NAMALWA (cell line): ENCODE results near the gene USP22.
A peak's percentile ranks its signal among the peaks of the same experiment; 100 is the strongest.
"Not testable (repeated sequence)": the region's sequence is repeated elsewhere in the genome, so short reads cannot be mapped to it uniquely, and the experiment has no call there.

Source experiments
- DNase-seq: peaks from one replicate; pipeline ENCODE4 v3.0.0-alpha.2; 2015; ENCODE audit warnings: low spot score

Gene USP22

DNA sequence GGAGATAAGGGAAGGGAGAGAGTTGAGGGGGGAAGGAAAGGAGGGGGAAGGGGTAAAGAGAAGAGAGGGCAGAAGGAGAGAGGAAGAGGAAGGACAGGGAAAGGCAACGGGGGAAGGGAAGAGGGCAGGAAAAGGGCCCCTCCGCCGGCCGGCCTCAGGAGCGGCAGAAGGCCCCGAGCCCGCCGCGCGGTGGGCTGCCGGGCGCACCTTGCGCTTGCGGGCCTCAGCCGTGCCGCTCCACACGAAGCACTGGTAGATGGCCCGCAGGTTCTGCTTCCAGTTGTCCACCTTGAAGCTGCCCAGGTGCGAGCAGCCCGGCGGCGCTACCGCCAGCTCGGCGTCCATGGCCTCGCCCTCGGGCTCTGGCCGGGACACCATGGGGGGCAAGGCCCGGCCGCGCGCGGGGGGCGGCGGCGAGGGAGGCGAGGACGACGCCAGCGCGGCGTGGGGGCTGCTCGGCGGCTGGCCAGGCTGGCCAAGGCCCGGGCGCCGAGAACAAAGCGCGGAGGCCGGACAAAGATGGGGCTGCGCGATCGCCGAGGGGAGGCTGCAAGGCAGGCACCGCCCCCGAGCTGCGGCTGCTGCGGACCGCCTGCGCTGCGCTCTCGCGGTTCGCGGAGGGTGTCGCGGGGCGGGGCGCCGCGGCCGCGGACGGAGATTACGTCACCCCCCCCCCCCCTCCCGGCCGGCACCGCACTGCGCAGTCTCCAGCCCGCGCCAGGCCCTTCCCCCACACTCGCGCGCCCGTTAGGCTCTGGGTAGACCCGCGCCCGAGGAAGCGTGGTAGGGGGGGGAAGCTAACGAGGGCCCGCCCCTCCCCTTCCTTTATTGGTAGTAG is at the start of gene USP22:
Gene USP22 (minus strand): TSS at position 554 of the 838 bp plus-strand sequence. CDS start 176 bp downstream, at position 378.
- peak; percentile 43 for DNase-seq

DNA sequence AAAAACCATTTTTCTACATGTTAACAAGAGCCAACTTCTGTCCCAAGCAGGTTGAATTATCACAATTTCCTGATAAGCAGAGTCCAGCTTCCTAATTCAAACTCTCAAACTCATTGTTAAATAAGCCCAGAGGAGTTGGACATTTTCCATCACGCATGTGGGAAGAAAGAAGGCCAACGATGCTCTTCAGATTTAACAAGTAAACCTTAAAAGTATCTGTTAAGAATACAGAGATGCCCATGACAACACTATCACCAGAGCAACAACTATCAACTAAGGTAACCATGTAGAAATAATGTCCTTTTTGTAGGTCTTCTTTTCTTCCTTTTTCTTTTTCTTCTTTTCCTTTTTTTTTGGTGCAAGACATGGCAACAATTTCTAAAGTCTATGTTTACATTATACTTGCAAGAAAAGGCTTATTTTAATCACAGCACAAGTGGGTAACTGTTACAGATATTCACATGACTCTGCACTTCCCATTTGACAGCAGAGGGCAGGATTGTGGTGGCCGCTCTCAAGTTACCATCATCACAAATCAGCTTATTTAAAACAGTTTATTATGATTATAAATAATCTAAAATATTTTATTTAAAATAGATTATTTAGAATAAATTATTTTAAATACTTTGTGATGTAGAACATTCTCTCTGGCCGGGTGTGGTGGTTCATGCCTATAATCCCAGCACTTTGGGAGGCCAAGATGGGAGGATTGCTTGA is 48.2 kb upstream of the USP22 start:
- DNase-seq = no peak

DNA sequence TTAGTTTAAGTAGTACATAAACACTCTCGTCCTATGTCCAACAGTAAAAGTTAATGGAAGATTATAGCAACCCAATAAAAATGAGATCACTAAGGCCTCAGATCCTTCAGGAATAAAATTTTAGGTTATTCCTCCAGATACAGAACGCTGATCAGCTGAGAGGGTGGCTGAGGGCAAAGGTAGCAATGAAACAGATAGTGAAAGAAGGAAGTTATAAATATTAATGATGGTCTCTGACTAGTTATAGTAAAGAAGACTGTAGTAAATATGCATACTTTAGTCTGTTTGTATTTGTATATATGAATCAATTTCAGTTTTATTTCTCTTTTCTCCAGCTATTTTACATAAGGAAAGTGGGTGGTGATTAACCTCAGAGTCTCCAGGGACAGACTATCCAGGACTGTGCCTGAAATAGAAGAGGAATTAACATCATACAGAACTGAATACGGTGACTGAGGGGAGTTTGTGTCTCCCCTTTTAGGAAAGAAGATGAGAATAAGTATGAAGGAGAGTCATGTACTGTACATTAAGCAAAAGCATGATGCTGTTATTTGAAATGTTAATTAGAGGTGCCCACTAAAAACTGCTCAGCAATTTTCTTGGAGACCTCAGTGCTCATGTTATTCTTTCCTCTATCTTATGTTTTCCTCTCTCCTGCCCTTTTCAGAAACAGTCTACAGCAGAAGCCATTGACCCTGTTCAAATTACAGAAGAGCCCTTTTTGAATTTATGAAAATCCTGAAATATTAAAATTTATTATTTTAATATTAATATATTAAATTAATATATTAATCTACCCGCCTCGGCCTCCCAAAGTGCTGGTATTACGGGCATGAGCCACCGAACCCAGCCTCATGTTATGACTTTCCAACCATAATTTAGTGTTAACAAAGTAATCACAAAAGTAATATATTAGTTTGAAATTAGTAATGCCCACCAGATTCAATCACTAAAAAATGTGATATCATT is 47.4 kb upstream of the USP22 start:
- DNase-seq = no peak

DNA sequence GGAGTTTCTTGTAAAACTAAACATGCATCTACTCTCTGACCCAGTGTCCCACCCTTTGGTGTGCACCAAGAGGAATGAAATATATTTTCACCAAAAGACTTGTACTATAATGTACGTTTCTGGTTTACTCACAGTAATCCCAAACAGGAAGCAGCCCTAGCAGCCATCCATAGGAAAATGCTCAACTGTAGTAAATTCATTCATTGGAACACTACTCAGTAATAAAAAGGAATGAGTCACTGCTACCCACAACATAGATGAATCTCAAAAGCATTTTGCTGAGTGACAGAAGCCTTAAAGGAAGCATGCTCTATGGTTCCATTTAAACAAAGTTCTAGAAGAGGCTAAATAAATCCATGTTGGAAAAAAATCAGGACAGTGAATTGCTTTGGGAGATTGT is 46.3 kb upstream of the USP22 start:
- DNase-seq = no peak

DNA sequence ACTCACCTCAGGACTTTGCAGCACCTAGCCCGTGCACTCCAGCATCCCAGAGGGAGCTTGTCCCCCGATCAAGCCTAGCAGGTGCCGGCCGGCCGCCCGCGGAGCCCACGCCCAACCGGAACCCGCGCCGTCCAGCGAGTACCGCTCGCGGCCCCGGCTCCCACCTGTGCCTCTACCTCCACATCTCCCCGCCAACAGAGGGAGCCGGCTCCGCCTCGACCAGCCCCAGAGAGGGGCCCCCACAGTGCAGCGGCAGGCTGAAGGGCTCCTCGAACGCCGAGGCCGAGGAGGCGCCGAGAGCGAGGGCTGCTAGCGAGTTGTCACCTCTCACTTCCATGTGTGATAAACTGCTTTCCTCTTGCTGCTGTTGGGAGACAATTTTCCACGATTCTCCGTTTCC is 42.9 kb upstream of the USP22 start:
- DNase-seq = no peak

DNA sequence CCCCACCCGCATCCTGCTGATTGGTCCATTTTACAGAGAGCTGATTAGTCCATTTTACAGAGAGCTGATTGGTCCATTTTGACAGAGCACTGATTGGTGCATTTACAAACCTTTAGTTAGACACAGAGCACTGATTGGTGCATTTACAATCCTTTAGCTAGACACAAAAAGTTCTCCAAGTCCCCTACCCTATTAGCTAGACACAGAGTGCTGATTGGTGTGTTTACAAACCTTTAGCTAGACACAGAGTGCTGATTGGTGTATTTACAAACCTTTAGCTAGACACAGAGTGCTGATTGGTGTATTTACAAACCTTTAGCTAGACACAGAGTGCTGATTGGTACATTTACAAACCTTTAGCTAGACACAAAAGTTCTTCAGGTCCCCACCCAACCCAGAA is 42.5 kb upstream of the USP22 start:
- DNase-seq = not testable (repeated sequence)

DNA sequence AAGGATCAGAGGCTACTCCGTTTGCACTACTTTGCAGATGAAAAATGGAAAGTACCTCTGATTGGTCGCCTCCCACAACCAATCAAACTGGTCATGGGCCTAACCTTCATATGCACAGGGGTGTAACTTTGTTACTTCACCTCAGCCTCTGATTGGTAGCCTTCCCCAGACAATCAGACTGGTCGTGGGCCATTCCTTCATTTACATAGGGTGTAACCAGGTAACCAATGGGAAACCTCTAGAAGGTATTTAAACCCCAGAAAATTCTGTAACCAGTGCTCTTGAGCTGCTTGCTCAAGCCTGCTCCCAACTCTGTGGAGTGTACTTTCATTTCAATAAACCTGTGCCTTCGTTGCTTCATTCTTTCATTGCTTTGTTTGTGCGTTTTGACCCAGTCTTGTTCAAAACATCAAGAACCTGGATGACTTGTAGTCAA is 39.2 kb upstream of the USP22 start:
- DNase-seq = peak; percentile 43

DNA sequence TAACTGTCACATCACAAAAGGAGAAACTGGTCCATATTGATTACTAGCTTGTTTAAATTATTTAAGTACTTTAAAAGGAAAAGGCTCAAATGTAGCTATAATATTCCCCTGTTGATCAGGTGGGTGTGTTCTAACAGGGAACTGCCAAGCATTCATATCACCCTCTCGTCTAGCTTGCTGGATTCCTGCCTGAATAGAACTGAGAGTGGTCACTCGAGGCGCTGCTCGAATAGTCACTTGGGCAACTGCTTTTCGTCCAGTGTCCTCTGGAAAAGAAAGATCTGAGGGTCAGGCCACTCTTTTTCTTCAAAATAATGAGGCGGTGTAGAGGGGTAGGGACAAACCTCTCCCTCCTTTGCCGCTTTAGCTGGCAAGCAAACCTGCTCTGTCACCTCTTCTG is 36.4 kb upstream of the USP22 start:
- no peak for DNase-seq

DNA sequence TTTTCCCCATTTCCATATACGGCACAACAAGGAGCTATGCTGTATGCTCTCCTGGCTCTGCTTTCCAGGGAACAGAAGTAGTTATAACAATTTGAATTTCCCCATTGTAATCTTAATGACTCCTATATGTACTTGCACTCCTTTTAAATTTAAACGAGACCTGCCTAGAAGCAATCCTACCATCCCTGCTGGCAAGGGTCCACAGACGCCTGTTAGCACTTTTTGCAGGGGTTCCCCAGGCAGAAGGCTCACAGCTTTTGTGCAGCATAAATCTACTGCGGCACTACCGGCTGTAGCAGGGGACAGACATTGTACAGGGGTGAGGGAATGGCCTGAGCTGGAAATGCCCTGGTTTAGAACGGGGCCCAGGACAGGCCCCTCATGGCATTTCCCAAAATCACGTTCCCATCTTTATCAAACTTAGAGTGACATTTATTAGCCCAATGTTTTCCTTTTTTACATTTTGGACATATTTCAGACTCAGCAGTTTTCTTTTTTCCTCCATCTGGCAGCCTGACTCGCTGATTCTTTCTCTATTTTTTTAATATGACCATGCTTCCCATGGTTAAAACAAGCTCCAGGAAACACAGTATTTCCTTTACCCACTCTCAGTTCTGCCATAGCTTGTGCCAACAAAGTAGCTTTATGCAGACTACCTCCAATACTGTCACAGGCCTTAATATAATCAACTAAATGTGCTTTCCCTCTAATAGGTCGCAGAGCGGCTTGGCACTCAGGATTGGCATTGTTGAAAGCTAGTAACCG is 35.4 kb upstream of the USP22 start:
- DNase-seq = no peak

DNA sequence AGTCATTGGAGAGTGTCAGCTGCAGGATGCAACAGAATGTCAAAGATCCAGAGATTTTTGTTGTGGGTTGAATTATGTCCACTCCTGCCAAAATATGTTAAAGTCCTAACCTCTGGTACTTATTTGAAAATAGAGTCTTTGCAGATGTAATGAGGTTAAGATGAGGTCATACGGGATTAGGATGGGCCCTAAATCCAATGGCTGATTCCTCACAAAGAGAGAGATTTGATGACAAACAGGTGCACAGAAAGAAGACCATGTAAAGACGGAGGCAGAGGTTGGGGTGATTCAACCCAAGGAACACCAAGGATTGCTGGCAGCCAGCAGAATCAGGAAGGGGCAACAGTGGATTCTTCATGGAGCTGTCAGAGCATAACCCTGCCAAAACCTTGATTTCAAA is 34.5 kb upstream of the USP22 start:
- DNase-seq = no peak

DNA sequence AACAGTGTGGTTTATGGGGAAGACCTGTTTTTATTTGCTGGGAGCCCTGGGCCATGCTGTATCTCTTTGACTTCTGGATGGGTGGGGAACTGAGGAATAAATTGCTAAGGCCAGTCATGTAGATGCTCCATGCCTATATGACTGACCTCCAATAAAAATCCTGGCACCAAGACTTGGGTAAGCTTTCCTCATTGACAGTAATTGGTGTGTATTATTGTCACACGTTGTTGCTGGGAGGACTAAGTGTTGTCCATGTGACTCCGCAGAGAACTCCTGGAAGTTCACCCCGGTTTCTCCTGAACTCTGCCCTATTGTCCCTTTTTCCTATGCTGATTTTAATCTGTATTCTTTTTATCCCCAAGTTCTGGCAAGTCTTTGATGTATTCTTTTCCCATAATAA is 33.4 kb upstream of the USP22 start:
- DNase-seq = no peak

DNA sequence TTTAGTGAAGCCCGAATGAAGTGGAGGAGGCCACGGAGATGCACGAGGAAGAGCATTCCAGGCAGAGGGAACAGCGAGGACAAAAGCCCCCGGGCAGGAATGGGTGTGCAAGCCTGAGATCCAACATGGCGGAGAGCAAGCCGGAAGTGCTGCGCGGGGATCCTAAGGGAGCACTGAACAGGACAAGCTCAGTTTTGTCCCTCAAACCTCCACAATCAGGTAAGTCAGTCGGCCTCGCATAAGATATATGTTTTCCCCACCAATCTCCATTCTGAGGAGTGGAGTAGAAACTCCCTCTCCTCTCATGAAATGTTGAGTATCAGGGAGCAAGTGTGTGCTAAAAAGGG is 32.9 kb upstream of the USP22 start:
- no peak for DNase-seq

DNA sequence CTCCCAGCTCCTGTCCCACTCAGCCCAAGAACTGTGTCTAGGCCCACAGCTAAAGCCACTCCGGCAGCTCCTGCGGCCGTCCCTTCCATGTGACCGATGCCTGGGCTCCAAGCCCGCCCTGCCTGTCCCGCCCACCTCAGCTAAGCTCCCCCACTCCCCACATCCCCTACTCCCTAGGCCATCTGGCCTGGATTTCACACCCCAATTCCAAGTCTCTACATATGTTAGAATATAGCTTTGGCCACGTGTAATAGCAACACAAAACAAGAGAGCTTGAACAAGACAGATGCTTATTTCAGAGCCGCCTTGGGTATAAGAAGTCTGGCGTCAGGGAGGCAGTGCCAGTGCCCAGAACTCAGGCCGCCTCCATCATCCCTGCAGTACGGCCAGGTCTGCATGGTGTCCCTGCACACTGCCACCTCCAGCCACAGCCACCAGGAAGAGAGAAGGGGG is 30.0 kb upstream of the USP22 start:
- no peak for DNase-seq

DNA sequence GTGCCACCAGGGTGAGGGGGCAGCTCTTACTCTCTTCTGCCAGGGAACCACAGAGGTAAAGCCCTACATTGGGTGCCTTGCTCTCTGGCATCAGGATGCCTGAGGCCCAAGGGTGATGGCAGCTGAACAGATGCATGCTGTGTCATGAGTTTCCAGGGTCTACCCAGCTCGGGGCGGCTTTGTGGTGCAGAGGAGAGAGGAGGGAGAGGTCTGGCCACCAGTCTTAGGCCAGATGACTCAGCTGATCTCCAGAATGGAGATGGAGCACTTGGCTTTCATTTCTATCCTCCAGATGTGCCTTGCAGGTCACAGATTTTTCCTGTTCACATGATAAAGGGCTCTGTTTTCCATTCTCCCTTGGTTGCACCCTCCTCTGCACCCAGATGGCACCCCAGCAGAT is 23.6 kb upstream of the USP22 start:
- no peak for DNase-seq

DNA sequence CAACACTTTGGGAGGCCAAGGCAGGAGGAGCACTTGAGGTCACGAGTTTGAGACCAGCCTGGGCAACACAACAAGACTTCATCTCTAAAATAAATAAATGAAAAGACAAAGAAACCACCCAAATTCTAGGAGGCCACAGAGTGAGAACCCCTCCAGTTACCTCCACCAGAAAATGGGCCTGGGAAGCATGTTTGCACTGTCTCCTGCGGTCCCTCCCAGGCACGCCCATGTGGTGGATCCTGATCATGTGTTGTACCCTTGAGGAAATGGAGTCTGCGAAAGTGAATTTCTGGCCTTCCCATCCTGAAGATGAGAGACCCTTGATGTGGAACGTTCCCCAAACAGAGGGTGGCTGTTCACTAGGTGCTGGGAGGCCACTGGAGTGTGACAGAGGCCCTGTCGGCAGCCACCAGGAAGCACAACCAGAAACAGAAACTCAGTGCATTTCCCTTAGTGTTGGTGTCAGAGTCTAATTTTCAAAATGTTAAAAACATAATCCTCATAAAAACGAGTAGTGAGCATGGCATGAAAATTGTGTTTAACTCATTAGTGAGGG is 19.2 kb upstream of the USP22 start:
- peak; percentile 38 for DNase-seq

DNA sequence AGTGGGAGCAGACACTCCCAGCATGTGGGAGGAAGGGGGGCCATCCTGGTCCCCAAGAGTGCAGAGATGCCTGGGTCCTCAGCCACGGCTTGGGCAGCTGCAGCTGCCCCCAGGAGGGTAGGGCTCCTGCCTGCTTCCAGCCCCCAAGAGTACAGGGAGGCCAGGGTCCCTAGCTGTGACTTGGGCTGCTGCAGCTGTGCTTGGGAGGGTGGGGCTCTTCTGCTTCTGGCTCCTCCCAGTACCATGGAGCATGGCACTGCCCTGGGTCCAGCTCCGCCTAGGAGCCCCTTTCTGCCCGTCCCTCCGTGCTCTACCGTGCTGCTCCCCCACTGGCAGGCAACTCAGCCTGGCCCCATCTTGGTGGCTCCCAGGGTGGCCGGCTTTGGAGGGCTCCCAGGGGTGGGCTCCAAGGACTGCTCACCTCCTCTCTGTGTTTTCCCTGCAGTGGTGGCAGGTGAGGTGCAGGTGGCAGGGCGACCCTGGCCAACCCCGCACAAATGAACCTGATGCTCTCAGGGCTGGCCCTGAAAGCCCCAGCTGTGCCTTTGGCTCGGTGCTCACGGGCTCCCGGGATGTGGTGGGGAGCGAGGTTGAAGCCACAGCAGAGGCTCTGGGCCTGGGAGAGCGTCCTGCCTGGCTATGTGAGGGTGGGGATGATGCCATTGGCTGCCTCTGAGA is 18.5 kb upstream of the USP22 start:
- DNase-seq = no peak

DNA sequence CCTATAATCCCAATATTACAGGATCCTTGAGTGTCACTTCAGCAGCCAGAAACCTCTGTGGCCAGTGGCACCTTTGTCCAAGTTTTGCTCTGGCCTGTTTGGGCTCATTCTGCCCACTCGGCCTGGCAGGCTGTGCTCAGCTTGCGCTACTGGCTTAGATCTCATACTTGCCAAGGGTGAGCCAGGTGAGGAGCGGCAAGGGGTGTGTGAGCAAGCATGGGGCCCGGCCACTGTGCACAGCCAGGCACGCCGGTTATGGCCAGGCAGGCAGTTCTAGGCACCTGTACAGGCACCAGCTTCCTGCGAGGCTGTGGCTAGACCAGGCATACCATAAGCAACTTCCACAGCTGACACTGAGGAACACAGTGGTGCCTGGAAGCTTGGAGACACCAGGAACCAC is 16.9 kb upstream of the USP22 start:
- DNase-seq = no peak

DNA sequence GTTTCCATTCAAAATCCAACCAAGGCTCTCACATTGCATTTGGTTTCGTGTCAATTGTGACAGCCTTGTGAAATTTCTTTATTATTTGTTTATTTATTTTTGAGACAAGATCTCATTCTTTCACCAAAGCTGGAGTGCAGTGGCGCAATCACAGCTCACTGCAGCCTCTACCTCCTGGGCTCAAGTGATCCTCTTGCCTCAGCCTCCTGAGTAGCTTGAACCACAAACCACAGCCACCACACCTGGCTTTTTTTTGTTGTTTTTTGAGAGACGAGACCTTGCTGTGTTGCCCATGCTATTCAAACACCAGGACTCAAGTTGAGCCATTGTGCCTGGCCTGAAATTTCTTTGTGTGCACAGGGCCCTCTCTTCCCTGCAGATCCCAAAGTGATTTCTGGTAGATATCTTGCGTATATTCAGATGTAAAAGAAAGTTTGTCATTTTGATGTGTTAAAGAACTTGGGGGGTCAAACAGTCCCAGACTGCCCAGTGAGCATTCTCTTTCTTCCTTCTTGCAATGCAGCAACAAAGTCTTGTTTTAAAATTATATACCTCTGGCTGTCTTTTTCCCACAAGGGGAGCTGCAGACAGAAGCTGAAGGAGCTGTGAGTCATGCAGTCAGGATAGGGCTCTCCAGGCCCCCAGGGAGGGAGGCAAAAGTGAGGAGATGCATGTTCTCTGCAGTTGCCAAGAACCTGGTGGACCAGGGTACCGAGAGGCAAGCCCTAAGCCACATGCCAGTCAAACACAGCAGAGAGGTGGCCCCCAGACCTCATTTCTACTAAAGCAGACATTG is 15.5 kb upstream of the USP22 start:
- DNase-seq = no peak

DNA sequence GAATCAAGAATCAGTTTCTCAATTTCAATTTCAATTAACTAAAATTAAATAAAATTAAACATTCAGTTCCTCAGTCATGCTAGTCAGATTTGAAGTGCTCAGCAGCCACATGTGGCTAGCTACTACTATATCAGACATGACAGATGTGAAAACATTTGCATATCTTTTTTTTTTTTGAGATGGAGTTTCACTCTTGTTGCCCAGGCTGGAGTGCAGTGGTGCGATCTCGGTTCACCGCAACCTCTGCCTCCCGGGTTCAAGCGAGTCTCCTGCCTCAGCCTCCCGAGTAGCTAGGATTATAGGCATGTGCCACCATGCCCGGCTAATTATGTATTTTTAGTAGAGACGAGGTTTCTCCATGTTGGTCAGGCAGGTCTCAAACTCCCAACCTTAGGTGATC is 10.2 kb upstream of the USP22 start:
- peak; percentile 68 for DNase-seq

DNA sequence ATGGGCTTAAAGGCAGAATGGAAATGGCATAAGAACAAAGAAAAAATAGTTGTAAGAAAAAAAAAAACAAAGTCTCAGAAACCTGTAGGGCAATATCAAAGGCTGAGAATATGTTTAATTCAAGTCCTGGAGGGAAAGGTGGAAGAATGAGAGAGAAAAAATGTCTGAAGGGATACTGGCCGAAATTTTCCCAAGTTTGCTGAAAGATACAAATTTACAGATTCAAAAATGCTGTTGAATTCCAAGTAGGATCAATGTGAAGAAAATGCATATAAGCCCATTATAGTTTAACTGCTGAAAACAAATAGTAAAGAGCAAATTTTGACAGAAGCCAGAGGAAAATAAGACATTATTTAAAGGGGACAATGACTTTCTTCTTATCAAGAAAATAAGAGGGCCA is 6.6 kb upstream of the USP22 start:
- no peak for DNase-seq
